HCT116 (cell line): ENCODE results near the gene UNC80. TPM values are rescaled to one million over a fixed set of nuclear protein-coding genes. Genes with fewer than 3 reads are reported as not detected.

Experiments used
- ATAC-seq: fragments of 200-7000 bp; cut with Tn5 transposase; 2 replicates; pipeline ENCODE4 v1.9.1; 2020; ENCODE audit warnings: mild to moderate bottlenecking, moderate library complexity
- BruUV-seq: library from RNA; stranded (reverse); fragments of 400-500 nt; replicated peaks from 2 replicates; lab custom pipeline; 2021; lab: Mats Ljungman, UMichigan
- CTCF ChIA-PET: fragments of 300-600 bp; sonication (Branson Sonifier 250); formaldehyde crosslinking; loops from one replicate; lab custom pipeline; 2021; ENCODE audit warnings: antibody characterized with exemption; lab: Charles Lee
- POLR2A ChIA-PET: fragments of 300-600, 350-600 bp; sonication (Branson Sonifier 250); formaldehyde crosslinking; loops from one replicate; lab custom pipeline; 2021; ENCODE audit warnings: antibody characterized with exemption; lab: Charles Lee
- RAD21 ChIA-PET, 2 experiments: fragments of 300-600 bp; sonication (Branson Sonifier 250); formaldehyde crosslinking; loops; one replicate each; lab custom pipeline; 2023; ENCODE audit warnings: low total read pairs in 2 of 2; ENCODE audit not compliant: uncharacterized antibody in 2 of 2, unreplicated experiment in 2 of 2, low non-redundant PET in 1 of 2; lab: Charles Lee
- DNase-seq: peaks from one replicate; pipeline ENCODE4 v3.0.0-alpha.2; 2010; ENCODE audit warnings: low read depth, low spot score
- H2AFZ ChIP-seq: fragments of 200-600 bp; shearing (Covaris generic), sonication (generic); 2 replicates; pipeline ENCODE4 v1.6.1; 2017; ENCODE audit warnings: low read depth, mixed run types, mixed read lengths, antibody characterized with exemption, low read length; ENCODE audit not compliant: poor library complexity, severe bottlenecking
- H3K27ac ChIP-seq: 2 replicates; pipeline ENCODE4 v1.5.1; 2012; ENCODE audit warnings: low read depth, low read length
- H3K27me3 ChIP-seq: fragments of 200-600 bp; sonication (generic); 2 replicates; pipeline ENCODE4 v1.6.1; 2016; ENCODE audit warnings: mixed run types, low read length, mixed read lengths; ENCODE audit not compliant: insufficient read depth
- H3K36me3 ChIP-seq, 2 experiments: fragments of 200-500 bp in 1 of 2; fragments of 200-600 bp in 1 of 2; sonication (Bioruptor generic) in 1 of 2; sonication (generic) in 1 of 2; 2 replicates each; pipeline versions ENCODE4 v1.5.1 to v1.6.1; 2014 to 2016; ENCODE audit warnings: low read length in 2 of 2, inconsistent platforms in 1 of 2, mixed read lengths in 1 of 2, mixed run types in 1 of 2; ENCODE audit not compliant: insufficient read depth in 2 of 2, control insufficient read depth in 1 of 2
- H3K4me1 ChIP-seq, 2 experiments: fragments of 200-600 bp in 1 of 2; sonication (generic) in 1 of 2; 2 replicates each; pipeline versions ENCODE4 v1.5.1 to v1.6.1; 2012 to 2017; ENCODE audit warnings: low read length in 2 of 2, inconsistent platforms in 1 of 2, mild to moderate bottlenecking in 1 of 2, mixed read lengths in 1 of 2, mixed run types in 1 of 2, moderate library complexity in 1 of 2; ENCODE audit not compliant: insufficient read depth in 2 of 2, control insufficient read depth in 1 of 2
- H3K4me2 ChIP-seq: fragments of 200-600 bp; sonication (generic); 2 replicates; pipeline ENCODE4 v1.6.1; 2017; ENCODE audit warnings: mixed run types, low read length, mixed read lengths
- H3K4me3 ChIP-seq, 2 experiments: fragments of 200-600 bp in 1 of 2; sonication (generic) in 1 of 2; replicated peaks in 1 of 2; 2 replicates each; pipeline ENCODE4 v1.5.1; 2011 to 2016; ENCODE audit warnings: low read length in 2 of 2, control low read depth in 1 of 2, low read depth in 1 of 2, mild to moderate bottlenecking in 1 of 2, mixed read lengths in 1 of 2, mixed run types in 1 of 2
- H3K79me2 ChIP-seq: fragments of 200-600 bp; sonication (generic); 2 replicates; pipeline ENCODE4 v1.6.1; 2017; ENCODE audit warnings: mild to moderate bottlenecking, mixed run types, low read length, moderate library complexity, mixed read lengths; ENCODE audit not compliant: insufficient read depth
- H3K9ac ChIP-seq: fragments of 200-600 bp; sonication (generic); 2 replicates; pipeline ENCODE4 v1.6.1; 2016; ENCODE audit warnings: low read length, mixed read lengths
- H3K9me2 ChIP-seq: fragments of 200-600 bp; sonication (generic), shearing (Covaris generic); 2 replicates; pipeline ENCODE4 v1.6.1; 2017; ENCODE audit warnings: mixed run types, mild to moderate bottlenecking, moderate library complexity; ENCODE audit not compliant: insufficient read depth
- H3K9me3 ChIP-seq, 2 experiments: fragments of 200-500 bp in 1 of 2; fragments of 200-600 bp in 1 of 2; sonication (Bioruptor generic) in 1 of 2; sonication (generic) in 1 of 2; 2 replicates each; pipeline ENCODE4 v1.6.1; 2014 to 2017; ENCODE audit warnings: low read length in 2 of 2, mixed read lengths in 2 of 2, inconsistent platforms in 1 of 2, low read depth in 1 of 2, mild to moderate bottlenecking in 1 of 2, mixed run types in 1 of 2, moderate library complexity in 1 of 2; ENCODE audit not compliant: control insufficient read depth in 1 of 2, insufficient read depth in 1 of 2
- H4K20me1 ChIP-seq: fragments of 200-600 bp; sonication (generic), shearing (Covaris generic); 2 replicates; pipeline ENCODE4 v1.6.1; 2017; ENCODE audit warnings: mixed run types, mild to moderate bottlenecking, moderate library complexity; ENCODE audit not compliant: insufficient read depth
- ATF3 ChIP-seq: IDR thresholded peaks from 2 replicates; pipeline ENCODE4 v1.6.1; 2012
- CEBPB ChIP-seq: IDR thresholded peaks from 2 replicates; pipeline ENCODE4 v1.6.1; 2012; ENCODE audit warnings: low read depth
- CTCF ChIP-seq, 3 experiments: fragments of 200-600 bp in 1 of 3; sonication (generic) in 1 of 3; IDR thresholded peaks in 2 of 3; conservative IDR thresholded peaks in 1 of 3; 2 replicates each; pipeline ENCODE4 v1.5.1; 2012 to 2017; ENCODE audit warnings: low read depth in 2 of 3, low read length in 2 of 3, antibody characterized with exemption in 1 of 3, borderline replicate concordance in 1 of 3, control low read depth in 1 of 3, mild to moderate bottlenecking in 1 of 3, mixed read lengths in 1 of 3, mixed run types in 1 of 3, moderate library complexity in 1 of 3; ENCODE audit not compliant: insufficient read depth in 1 of 3
- ELF1 ChIP-seq: IDR thresholded peaks from 2 replicates; pipeline ENCODE4 v1.6.1; 2012; ENCODE audit warnings: low read depth, borderline replicate concordance
- EZH2 ChIP-seq: fragments of 200-600 bp; sonication (generic); IDR thresholded peaks from 2 replicates; pipeline ENCODE4 v1.6.1; 2017; ENCODE audit warnings: antibody characterized with exemption, mixed run types
- EZH2phosphoT487 ChIP-seq: fragments of 200-600 bp; IDR thresholded peaks from 2 replicates; pipeline ENCODE4 v1.6.1; 2018; ENCODE audit warnings: antibody characterized with exemption, borderline replicate concordance
- FOSL1 ChIP-seq: IDR thresholded peaks from 2 replicates; pipeline ENCODE4 v1.6.1; 2012; ENCODE audit warnings: low read depth
- MAX ChIP-seq: IDR thresholded peaks from 2 replicates; pipeline ENCODE4 v1.6.1; 2012
- POLR2A ChIP-seq: IDR thresholded peaks from 2 replicates; pipeline ENCODE4 v1.7.0; 2011; ENCODE audit warnings: borderline replicate concordance; ENCODE audit not compliant: insufficient read depth, insufficient read length; ENCODE audit errors: extremely low read depth
- REST ChIP-seq: IDR thresholded peaks from 2 replicates; pipeline ENCODE4 v1.6.1; 2012; ENCODE audit warnings: low read depth
- SP1 ChIP-seq: IDR thresholded peaks from 2 replicates; pipeline ENCODE4 v1.6.1; 2012; ENCODE audit warnings: low read depth
- TCF7L2 ChIP-seq: IDR thresholded peaks from 2 replicates; pipeline ENCODE4 v1.7.0; 2011; ENCODE audit warnings: borderline replicate concordance, inconsistent platforms; ENCODE audit not compliant: insufficient read depth, insufficient read length; ENCODE audit errors: extremely low read depth
- ZBTB33 ChIP-seq: IDR thresholded peaks from 2 replicates; pipeline ENCODE4 v1.6.1; 2011; ENCODE audit warnings: mild to moderate bottlenecking, low read length, moderate library complexity; ENCODE audit not compliant: insufficient replicate concordance; ENCODE audit errors: extremely low read depth
- intact Hi-C: fragments of 100-400 bp; cut with micrococcal nuclease; formaldehyde crosslinking; loops from 2 replicates; pipeline ENCODE4 v1.10.0; 2022
- total RNA-seq: library from RNA; stranded (reverse); gene quantifications from one replicate; pipeline ENCODE4 v1.2.1, GENCODE V29; 2021; ENCODE audit not compliant: unreplicated experiment

Gene UNC80
- total RNA-seq, 1 experiment from 2014 or later = not detected

GRCh38 chr2:209907746-209908145, 136.1 kb downstream of the UNC80 start (continued):
- TF ChIP-seq TCF7L2 = no peak

- Histone ChIP-seq H2AFZ (no peak overlapping the region), H3K36me3 (no peaks in the 10 kb centered on the region), H4K20me1 (no peaks in the 10 kb centered on the region), H3K9me2 (no peaks in the 10 kb centered on the region), H3K4me1 (no peaks in the 10 kb centered on the region), H3K4me3 (no peak overlapping the region), H3K4me2 (no peak overlapping the region), H3K9ac (no peak overlapping the region), H3K27ac (no peak overlapping the region), H3K27me3 (no peaks in the 10 kb centered on the region), H3K9me3 (no peaks in the 10 kb centered on the region), H3K79me2 (no peaks in the 10 kb centered on the region)
- ChIA-PET RAD21 (no interaction called here), CTCF (no interaction called here), POLR2A (no interaction called here)
- no peak for DNase-seq
- no TSS peak for BruUV-seq
- ATAC-seq = no peak
- TF ChIP-seq POLR2A = no peak
- TF ChIP-seq REST = no peak
- TF ChIP-seq CTCF (IDR thresholded peaks at IDR 0.05 in 2 of 3, conservative IDR thresholded peaks at IDR 0.05 in 1 of 3; ENCODE audit: borderline replicate concordance in 1 of 3, insufficient read depth in 1 of 3, low read depth in 2 of 3, low read length in 2 of 3) = no peak
- no peak for TF ChIP-seq EZH2
- no peak for TF ChIP-seq MAX
- no peak for TF ChIP-seq CEBPB
- TF ChIP-seq SP1 = no peak
- TF ChIP-seq EZH2phosphoT487 = no peak
- TF ChIP-seq ATF3 = no peak
- no peak for TF ChIP-seq FOSL1
- TF ChIP-seq ZBTB33 = no peak
- no peak for TF ChIP-seq ELF1
- TF ChIP-seq TCF7L2 = no peak
- intact Hi-C loops = no loop called here
Observed at GRCh38 chr2:209908511-209908910, 136.9 kb downstream of the UNC80 start.
